GM21423 (cell line): ENCODE measurements around the gene ACAD11.
"Not testable (repeated sequence)": the region's sequence is repeated elsewhere in the genome, so short reads cannot be mapped to it uniquely, and the experiment has no call there.

Source experiments
- ATAC-seq: cut with Tn5 transposase; IDR thresholded peaks from one replicate; pipeline ENCODE4 v1.9.1; 2021; ENCODE audit warnings: mild to moderate bottlenecking, moderate library complexity; ENCODE audit not compliant: unreplicated experiment

The ACAD11 gene

DNA sequence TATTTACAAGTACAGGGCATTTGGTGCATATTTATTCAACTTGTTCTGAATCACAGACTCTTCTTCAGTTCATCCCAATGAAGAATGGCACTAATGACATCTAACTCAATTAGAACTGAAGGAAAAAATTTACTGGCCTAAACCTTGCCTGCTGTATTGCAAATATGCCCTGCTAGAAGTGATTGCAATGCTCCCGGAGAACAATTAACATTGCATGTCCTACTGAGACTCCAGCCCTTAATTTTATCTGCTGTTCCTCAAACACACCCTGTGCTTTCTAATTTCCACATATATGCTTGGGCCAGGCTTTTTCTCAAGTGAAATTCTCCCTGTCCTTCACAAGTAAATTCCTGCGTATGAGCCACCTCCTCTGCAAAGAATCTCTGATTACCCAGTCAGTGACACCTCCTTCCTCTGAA is 54.2 kb downstream of the ACAD11 start:
- no peak for ATAC-seq

DNA sequence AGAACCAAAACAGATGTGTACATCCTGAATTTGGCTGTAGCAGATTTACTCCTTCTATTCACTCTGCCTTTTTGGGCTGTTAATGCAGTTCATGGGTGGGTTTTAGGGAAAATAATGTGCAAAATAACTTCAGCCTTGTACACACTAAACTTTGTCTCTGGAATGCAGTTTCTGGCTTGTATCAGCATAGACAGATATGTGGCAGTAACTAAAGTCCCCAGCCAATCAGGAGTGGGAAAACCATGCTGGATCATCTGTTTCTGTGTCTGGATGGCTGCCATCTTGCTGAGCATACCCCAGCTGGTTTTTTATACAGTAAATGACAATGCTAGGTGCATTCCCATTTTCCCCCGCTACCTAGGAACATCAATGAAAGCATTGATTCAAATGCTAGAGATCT is 59.0 kb downstream of the ACAD11 start:
- ATAC-seq, result not testable (repeated sequence)

DNA sequence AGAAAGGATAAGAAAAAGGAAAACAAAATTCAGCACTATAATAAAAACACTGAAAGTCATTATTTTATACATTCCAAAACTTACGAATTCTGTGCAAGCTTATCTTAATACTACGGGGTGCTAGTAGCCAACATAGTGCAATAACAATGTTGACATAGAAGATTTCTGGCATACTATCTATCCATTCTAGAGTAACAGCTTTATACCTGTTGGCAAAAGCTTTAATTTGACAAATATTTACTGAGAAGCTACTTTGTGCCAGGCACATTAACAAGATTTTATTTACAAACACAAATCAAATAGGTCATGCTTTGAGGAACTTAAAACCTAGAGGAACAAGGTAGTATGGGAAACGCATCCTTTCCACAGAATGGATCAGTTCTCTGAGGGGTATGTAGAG is 61.4 kb downstream of the ACAD11 start:
- no peak for ATAC-seq

DNA sequence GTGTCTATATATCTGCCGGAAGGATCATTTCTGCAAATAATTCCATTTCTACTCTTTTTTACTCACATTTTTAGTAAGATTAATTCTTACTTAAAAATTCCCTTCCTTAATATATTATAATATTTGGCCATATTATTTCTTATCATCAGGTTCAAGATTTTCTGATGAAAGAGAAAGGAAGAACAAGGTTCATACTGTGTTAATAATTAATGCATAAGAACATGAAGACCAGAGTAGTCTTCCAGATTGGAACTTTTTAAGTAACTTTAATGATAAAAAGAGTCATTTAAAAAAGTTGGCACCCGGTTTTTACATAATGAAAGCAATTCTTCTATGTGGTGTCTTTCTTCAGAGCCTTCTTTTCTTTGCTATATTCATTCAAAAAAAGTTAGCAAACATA is 61.9 kb downstream of the ACAD11 start:
- ATAC-seq, result no peak

DNA sequence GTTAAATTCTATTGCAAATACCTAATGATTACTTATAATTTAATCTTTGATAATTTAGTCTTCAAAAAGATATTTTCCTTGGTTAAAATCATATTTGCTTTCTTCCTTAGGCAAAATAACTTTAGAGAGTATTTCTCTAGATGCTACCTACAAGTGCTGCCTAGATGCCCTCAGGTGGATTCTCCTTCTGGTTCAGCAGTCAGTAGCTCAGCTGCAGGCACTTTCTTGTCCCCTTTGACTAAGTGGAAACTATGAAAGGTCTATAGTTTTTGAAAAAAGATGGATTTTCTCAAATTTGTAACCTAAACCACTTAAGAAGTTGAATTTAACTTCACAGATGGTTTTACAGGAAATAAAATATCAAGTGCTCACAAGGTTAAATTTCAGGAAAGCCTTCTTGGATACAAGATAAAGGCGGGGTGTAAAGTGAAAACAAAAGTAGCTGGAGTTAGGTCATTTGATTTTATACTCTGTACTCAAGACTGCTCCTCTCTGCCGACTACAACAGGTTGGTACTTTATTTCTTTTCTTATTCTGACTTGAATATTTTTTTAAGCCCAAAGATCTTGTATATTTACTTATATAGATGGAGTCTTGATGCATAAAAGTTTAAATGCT is 62.7 kb downstream of the ACAD11 start, which contains the start of gene ACKR4:
Gene ACKR4 (plus strand): TSS at position 455 of the 618 bp plus-strand sequence. CDS start 3,128 bp downstream, outside the sequence.
- ATAC-seq, result no peak

DNA sequence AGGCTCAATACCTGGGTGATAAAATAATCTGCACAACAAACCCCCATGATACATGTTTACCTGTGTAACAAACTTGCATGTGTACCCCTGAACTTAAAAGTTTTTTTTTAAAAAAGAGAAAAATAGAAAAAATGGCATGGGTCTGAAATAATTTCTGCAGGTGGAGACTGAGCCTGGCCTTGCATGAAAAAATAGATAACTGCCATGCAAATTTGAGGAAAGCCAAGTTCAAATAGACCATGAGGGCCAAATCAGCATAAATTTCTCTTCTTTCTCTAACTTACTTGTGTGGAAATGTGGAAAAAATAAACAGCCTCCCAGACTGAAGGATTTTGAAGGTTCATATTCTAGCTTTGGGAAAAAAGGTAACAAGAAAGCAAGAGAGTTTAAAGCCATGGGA is 63.3 kb downstream of the ACAD11 start:
- ATAC-seq, result no peak

DNA sequence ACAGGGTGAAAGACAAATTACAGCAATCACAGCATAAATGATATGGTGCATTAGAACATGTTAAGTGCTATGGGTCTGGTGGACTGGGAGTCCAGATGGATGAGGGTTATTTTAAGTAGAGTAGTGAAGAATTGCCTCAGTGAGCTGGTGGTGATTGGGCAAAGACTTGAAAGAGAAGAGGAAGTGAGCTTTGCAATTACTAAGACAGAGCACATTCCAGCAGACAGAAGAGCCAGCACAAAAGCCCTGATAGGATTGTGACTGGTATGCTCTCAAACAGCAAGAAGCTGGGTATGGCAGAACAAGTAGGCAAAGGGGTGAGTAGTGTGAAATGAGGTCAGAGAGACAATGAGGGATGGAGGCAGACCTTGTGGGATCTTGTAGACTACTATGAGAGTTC is 64.6 kb downstream of the ACAD11 start:
- no peak for ATAC-seq

DNA sequence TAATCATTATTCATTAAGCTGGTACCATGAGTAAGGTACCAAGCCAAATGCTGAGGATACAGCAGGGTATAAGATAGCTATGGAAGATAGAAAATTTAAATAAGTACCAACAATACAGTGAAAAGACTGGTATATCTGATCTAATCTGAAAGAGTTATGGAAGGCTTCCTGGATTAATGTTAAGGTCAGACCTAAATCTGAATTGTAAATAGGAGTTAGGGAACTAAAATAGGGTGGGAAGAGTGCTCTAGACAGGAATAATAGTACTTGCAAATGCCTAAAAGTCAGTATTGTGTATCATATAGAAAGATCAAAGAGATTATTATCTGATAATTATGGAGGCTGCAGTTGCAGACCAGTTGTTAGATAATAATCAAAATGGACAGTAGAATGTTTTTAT is 65.1 kb downstream of the ACAD11 start:
- ATAC-seq, result no peak

DNA sequence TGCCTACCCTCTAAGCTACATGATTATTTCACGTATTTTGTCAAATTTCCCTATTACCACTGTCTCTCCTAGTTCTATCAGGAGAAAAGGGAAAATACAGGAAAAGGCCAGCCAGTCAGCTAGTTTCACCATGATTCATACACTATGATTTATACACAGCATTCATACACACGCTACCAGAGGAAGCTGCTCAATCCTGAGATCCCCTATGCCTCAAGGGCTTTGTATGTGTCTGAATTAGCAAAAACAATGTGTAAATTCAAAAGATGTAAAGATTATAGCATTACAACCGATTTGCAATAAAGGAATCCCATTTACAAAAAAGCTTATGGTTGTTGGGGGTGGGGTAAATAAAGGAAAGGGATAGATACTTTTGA is 65.7 kb downstream of the ACAD11 start:
- no peak for ATAC-seq

DNA sequence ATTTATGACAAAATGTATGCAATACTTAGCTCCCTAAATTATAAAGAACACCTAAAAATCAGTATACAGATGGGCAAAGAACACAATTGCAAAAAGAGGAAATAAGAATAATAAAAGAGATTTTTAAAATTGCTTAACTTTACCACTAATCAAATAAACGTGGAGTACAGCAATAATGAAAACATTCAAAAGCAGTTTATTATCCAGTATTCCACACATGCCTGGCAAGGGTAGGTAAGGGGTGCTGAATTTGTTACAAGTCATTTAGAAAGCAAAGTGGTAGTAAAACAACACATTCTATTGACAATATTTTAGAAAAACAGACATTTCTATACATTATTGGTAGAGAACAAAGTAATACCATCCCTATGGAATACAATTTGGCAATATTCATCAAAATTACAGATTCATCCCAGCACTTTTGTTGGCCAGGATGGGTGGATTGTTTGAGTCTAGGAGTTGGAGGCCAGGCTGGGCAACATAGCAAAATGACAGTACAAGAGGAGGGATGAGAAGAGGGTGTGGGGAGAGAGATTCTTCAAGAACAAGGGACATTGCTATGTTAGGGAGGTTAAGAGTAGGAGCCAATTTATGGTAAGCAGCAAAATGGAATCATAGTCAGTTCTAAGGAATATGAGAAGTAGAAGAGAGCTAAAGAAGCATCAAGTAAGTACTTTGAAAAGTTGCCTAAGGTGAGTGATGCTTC is 66.2 kb downstream of the ACAD11 start:
- no peak for ATAC-seq

DNA sequence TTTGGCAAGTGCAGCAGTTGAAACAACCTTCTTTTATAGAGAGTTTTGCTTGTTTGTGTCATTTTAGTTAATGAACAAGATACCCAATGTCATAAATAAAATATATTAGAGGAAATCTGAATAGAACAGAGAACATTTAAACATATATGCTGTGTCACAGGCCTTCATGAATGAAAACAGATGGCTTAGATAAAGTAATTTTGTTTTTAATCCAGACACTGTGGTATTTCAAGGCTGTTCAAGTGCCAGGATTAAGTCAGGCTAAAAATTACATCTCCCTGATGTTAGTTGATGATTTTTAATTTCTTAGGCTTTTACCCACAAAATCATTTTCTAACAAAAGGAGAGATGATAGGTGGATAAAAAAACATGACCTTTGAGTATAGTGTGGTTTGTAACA is 67.4 kb downstream of the ACAD11 start:
- no peak for ATAC-seq

DNA sequence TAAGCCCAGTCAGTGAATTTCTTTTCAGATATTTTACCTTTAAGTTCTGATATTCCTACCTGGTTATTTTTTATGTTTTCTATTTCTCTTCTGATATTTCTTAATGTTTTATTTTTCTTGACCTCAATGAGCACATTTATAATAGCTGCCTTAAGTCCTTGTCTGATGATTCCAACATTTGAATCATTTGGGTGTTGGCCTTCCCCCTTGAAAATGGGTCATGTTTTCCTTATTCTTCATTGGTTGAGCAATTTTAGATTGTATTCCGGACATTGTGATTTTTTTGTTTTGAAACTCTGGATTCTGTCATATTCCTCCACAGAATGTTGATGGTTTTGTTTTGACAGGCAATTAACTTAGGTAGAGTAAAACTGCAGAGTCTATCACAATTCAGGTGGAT is 72.2 kb downstream of the ACAD11 start:
- no peak for ATAC-seq

DNA sequence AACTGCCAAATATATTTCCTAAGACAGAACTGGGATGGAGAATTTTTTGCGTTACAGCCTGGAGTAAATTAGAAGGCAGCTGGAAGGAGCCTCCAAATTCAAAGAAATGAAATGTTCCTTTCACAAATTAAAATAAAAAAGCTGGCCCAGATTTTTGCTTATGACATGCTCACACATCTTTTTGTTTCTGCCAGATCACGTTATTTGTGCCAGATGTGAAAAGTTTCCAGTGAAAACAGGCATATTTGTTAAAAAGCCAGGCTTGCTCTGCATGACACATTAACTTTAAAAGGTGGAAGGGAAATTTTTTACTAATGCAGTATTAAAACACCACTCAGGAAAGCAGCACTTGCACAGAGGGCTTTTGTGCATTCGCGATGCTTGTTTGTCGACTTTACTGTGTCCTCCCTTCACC is 85.8 kb downstream of the ACAD11 start:
- no peak for ATAC-seq

DNA sequence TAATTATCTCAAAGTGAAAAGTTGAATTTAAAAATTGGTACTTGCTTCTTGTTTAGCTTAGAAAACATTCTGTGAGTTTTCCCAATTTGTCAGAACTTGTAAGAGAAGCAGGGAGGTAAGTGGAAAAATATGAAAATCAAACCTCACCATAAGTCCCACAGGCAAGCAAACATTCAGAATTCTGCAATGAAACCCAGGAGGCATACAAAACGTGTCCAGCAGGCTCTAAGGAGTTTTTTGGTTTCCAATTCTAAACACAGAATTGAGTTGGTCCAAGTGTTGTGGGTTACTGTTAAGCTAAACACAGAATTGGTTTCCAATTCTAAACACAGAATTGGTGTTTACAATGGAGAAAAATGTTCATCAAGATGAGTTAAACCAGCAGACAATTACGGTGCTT is 89.6 kb downstream of the ACAD11 start:
- no peak for ATAC-seq

DNA sequence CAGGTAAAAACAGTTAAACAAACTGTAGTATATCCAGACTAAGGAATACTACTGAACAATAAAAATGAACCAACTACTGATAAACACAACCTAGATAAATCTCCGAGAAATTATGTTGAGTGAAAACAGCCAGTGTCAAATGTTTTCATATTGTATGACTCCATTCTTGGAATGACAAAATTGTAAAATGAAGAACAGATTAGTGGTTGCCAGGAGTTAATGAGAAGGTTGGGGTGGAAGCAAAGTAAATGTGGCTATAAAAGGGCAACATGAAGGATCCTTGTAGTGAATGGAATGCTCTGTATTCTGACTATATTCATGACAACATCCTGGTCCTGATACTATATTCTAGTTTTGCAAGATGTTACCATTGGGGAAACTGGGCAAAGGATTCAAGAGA is 90.0 kb downstream of the ACAD11 start:
- ATAC-seq, result no peak

DNA sequence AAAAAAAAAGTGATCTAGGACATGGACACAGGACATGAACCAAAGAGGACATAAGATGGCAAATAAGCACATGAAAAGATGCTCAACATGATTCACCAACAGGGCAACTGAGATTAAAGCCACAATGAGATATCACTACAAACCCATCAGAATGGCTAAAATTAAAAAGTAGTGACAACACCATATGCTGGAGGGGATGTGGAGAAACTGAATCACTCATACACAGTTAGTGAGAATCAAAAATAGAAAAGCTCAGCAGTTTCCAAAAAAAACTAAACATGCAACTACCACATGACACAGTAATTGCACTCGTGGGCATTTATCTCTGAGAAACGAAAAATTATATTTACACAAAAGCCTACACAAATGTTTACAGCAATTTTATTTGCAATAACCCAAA is 90.5 kb downstream of the ACAD11 start:
- ATAC-seq, result no peak

DNA sequence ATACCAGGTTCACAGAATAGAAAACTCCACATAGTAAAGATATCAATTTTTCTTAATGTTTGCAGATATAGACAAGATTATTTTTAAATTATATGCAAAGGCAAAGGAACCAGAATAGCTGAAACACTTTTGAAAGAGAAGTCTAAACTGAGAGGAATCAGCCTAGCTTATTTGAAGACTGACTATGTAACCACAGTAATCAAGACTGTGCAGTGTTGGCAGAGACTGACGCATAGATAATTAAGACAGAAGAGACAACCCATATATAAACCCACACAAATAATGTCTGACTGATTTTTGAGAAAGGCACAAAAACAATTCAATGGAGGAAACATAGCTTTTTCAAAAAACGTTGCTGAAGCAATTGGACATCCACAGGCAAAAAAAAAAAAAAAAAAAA is 91.2 kb downstream of the ACAD11 start:
- ATAC-seq, result no peak

DNA sequence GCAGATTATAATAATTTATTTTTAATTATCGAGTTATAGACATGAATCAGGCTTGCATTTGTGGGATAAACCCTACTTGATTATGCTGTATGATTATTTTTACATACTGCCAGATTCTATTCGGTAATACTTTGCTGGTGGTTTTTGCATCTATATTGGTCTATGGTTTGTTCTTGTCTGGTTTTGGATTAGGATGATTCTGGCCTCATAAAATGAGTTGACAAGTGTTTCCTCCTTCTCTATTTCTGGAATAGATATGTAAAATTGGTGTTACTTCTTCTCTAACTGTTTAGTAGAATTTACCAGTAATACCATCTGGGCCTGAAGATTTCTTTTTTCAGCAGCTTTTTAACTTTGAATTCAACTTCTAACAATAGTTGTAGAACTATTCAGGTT is 95.5 kb downstream of the ACAD11 start:
- no peak for ATAC-seq

DNA sequence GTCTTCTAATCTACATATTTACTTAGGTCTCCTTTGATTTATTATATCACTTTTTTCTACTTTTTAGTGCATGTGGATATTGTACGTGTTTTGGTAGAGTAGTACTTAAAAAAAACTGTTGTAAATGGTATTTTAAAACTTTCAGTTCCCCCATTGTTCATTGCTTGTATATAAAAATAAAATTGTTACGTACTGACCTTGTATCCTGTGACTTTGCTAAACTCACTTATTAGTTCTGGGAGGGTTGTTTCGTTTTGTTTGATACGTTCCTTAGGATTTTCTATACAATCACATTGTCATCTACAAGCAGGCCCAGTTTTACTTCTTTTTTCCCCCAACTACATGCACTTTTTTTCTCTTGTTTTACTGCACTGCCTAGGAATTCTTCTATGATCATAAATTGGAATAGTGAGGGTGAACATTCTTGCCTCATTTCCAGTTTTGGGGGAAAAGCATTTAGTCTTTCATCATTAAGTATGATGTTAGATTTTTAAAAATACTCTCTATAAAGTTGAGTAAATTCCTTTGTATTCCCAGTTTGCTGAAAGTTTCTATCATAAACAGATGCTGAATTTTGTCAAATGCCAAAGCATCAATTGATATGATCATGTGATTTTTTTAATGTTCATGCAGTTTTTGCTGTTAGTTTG is 96.1 kb downstream of the ACAD11 start:
- no peak for ATAC-seq

DNA sequence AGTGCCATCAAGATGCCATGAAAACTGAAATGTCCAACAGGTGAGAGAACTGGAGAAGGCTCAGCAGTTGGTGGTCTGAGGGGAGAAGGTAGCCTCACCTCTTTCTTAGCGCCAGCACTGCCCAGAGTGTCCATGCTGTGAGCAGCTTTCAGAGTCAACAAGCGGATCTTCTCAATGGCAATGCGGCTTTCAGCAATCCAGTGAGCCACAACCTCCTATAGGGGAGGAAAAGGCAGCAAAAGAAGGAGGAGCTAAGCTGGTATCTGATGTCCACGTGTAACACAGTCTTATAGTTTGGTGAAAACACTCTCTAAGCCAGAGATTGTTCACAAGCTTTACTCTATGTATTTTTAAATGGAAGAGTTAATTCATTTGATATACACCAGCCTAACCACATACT is 98.6 kb downstream of the ACAD11 start:
- no peak for ATAC-seq

DNA sequence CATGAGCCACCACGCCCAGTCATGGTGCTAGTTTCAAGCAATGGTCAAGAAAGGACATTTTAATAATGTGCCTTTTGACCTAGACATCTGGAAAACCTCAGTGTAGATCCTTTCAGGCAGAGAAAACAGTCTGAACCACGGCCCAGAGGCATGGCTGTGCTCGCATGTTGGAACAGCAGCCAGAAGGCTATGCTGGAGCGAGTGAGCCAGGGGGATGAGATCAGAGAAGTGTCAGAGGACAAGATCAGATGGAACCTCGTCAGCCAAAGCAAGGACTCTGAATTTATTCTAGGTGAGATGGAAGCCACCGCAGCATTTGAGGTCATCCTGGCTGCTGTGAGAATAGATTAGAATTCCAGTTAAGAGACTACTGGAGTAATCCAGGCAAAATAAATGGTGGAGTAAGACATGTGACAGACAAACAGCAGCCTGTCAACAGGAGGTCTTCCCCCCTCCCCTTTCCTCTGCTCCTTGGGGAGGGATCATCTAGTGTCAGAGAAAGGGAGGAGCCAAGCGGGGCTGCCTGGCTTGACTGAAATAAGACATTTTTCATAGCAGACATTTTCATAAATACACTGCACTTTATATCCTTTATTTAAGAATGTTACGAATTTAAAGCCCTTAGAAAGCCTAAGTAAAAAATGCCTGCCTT is 103.0 kb downstream of the ACAD11 start:
- ATAC-seq, result no peak

DNA sequence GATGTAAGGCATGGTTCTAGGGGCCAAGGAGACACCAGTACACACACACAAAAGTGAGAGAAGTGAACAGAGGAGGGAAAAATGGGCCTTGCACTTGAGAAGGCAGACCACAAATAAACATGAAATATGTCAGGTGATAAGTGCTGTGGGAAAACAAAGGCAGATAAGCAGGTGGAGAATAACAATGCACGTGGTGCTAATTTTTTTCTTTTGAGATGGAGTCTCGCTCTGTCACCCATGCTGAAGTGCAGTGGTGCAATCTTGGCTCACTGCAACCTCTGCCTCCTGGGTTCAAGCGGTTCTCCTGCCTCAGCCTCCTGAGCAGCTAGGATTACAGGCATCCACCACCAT is 103.6 kb downstream of the ACAD11 start:
- ATAC-seq, result not testable (repeated sequence)
